Neural cell (in vitro differentiated cells): ENCODE results near the gene LYRM2. TPM values are rescaled to one million over a fixed set of nuclear protein-coding genes. Genes with fewer than 3 reads are reported as not detected.

Experiments used
- H2AFZ ChIP-seq: fragments of 200-600, 300-800 bp; sonication (generic), shearing (Covaris generic); 2 replicates; pipeline ENCODE4 v1.6.0; 2014; ENCODE audit warnings: low read depth, mild to moderate bottlenecking, antibody characterized with exemption, low read length, moderate library complexity
- H3F3A ChIP-seq: fragments of 200-600 bp; shearing (Covaris generic); 2 replicates; pipeline ENCODE4 v1.6.1; 2016; ENCODE audit warnings: mild to moderate bottlenecking, moderate library complexity, mixed read lengths, antibody characterized with exemption, low read length; ENCODE audit not compliant: insufficient read depth, poor library complexity, severe bottlenecking
- H3K27ac ChIP-seq: fragments of 200-600, 300-800 bp; sonication (generic), shearing (Covaris generic); 2 replicates; pipeline ENCODE4 v1.5.1; 2014; ENCODE audit warnings: mild to moderate bottlenecking, low read length, moderate library complexity
- H3K27me3 ChIP-seq: fragments of 300-800, 200-600 bp; sonication (generic), shearing (Covaris generic); 2 replicates; pipeline ENCODE4 v1.6.0; 2014; ENCODE audit warnings: mild to moderate bottlenecking, low read depth, low read length, moderate library complexity; ENCODE audit not compliant: insufficient read depth
- H3K36me3 ChIP-seq: fragments of 300-800, 200-600 bp; sonication (generic), shearing (Covaris generic); 2 replicates; pipeline ENCODE4 v1.5.1; 2014; ENCODE audit warnings: mild to moderate bottlenecking, antibody characterized with exemption, low read length, moderate library complexity; ENCODE audit not compliant: insufficient read depth
- H3K4me2 ChIP-seq: fragments of 300-800, 200-600 bp; sonication (generic), shearing (Covaris generic); 2 replicates; pipeline ENCODE4 v1.6.0; 2014; ENCODE audit warnings: mild to moderate bottlenecking, low read length
- H3K4me3 ChIP-seq: fragments of 300-800, 200-600 bp; sonication (generic), shearing (Covaris generic); 2 replicates; pipeline ENCODE4 v1.5.1; 2014; ENCODE audit warnings: mild to moderate bottlenecking, low read length, moderate library complexity
- H3K79me2 ChIP-seq: fragments of 200-600 bp; shearing (Covaris generic); replicated peaks from 2 replicates; pipeline ENCODE4 v1.6.0; 2014; ENCODE audit warnings: mild to moderate bottlenecking, low read length, moderate library complexity; ENCODE audit not compliant: insufficient read depth
- H3K9ac ChIP-seq: fragments of 300-800, 200-600 bp; sonication (generic), shearing (Covaris generic); 2 replicates; pipeline ENCODE4 v1.6.1; 2016; ENCODE audit warnings: mild to moderate bottlenecking, low read length, mixed read lengths
- H3K9me2 ChIP-seq: fragments of 200-600 bp; shearing (Covaris generic); 2 replicates; pipeline ENCODE4 v1.6.1; 2016; ENCODE audit warnings: mild to moderate bottlenecking, low read length, mixed read lengths; ENCODE audit not compliant: insufficient read depth
- H3K9me3 ChIP-seq: fragments of 200-600, 300-800 bp; sonication (generic), shearing (Covaris generic); 2 replicates; pipeline ENCODE4 v1.6.1; 2016; ENCODE audit warnings: mild to moderate bottlenecking, mixed run types, low read length, moderate library complexity, mixed read lengths
- H4K20me1 ChIP-seq: fragments of 200-600 bp; shearing (Covaris generic); 2 replicates; pipeline ENCODE4 v1.6.1; 2016; ENCODE audit warnings: mild to moderate bottlenecking, mixed run types; ENCODE audit not compliant: insufficient read depth
- CTCF ChIP-seq: fragments of 450-650 bp; IDR thresholded peaks from 2 replicates; pipeline ENCODE4 v1.5.1; 2014; ENCODE audit warnings: antibody characterized with exemption, mild to moderate bottlenecking, moderate library complexity; ENCODE audit not compliant: poor library complexity, severe bottlenecking
- EP300 ChIP-seq: fragments of 450-650 bp; conservative IDR thresholded peaks from 2 replicates; pipeline ENCODE4 v1.6.1; 2014; ENCODE audit warnings: antibody characterized with exemption, mild to moderate bottlenecking, moderate library complexity; ENCODE audit not compliant: poor library complexity, severe bottlenecking
- EZH2 ChIP-seq: fragments of 200-600, 300-800 bp; shearing (Covaris generic), sonication (generic); IDR thresholded peaks from 2 replicates; pipeline ENCODE4 v1.6.1; 2014; ENCODE audit warnings: antibody characterized with exemption, low read length, borderline replicate concordance, mild to moderate bottlenecking; ENCODE audit not compliant: insufficient read depth, poor library complexity, severe bottlenecking
- MXI1 ChIP-seq: fragments of 450-650 bp; conservative IDR thresholded peaks from 2 replicates; pipeline ENCODE4 v1.6.1; 2014; ENCODE audit warnings: antibody characterized with exemption, mild to moderate bottlenecking; ENCODE audit not compliant: poor library complexity, severe bottlenecking
- POLR2AphosphoS5 ChIP-seq: IDR thresholded peaks from 2 replicates; pipeline ENCODE4 v1.6.1; 2012
- RAD21 ChIP-seq: fragments of 450-650 bp; conservative IDR thresholded peaks from 2 replicates; pipeline ENCODE4 v1.6.1; 2014; ENCODE audit warnings: antibody characterized with exemption, mild to moderate bottlenecking, moderate library complexity
- REST ChIP-seq: IDR thresholded peaks from 2 replicates; pipeline ENCODE4 v1.6.1; 2012; ENCODE audit warnings: borderline replicate concordance
- SMC3 ChIP-seq: fragments of 450-650 bp; conservative IDR thresholded peaks from 2 replicates; pipeline ENCODE4 v1.6.1; 2014; ENCODE audit warnings: antibody characterized with exemption, mild to moderate bottlenecking, moderate library complexity; ENCODE audit not compliant: poor library complexity
- TAF1 ChIP-seq: IDR thresholded peaks from 2 replicates; pipeline ENCODE4 v1.6.1; 2012; ENCODE audit warnings: low read depth
- polyA plus RNA-seq: library from polyadenylated mRNA; depleted of rRNA; stranded (reverse); fragments of >200 nt; gene quantifications from 2 replicates; pipeline ENCODE4 v1.2.3, GENCODE V29; 2014

Gene LYRM2
- polyA plus RNA-seq, 1 donor from 2014 or later, result 25.5 TPM

DNA sequence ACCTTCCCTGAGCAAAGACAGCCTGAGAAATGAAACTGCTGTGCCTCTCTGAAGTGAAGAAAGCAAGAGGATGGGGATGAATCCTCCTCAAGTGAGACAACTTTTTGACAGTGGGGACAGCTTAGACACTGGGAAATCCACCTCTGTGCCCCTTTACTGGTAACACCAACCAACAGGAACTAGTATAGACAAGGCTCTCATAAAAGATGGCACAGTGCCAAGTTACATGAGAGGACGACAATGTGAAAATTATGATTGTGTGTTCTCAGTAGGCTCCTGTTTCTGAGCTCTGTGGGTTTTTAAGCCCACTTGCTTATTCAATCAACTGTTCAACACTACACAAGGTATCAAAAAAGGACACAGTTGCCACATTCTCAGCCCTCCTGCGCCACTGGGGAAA lies 41.6 kb upstream of the LYRM2 start:
- Histone ChIP-seq H3K4me2 (no peak overlapping the region), H3F3A (no peaks in the 10 kb centered on the region), H3K36me3 (peaks cover 9% of the 10 kb centered on the region), H3K27ac (no peak overlapping the region), H4K20me1 (no peaks in the 10 kb centered on the region), H3K9ac (no peak overlapping the region), H3K27me3 (no peaks in the 10 kb centered on the region), H3K79me2 (no peaks in the 10 kb centered on the region), H3K9me3 (no peaks in the 10 kb centered on the region), H3K4me3 (no peak overlapping the region), H3K9me2 (no peaks in the 10 kb centered on the region), H2AFZ (no peak overlapping the region)
- TF ChIP-seq REST, result no peak
- TF ChIP-seq MXI1, result no peak
- no peak for TF ChIP-seq TAF1
- no peak for TF ChIP-seq RAD21
- no peak for TF ChIP-seq CTCF
- no peak for TF ChIP-seq EZH2
- TF ChIP-seq POLR2AphosphoS5, result no peak
- no peak for TF ChIP-seq SMC3
- no peak for TF ChIP-seq EP300

DNA sequence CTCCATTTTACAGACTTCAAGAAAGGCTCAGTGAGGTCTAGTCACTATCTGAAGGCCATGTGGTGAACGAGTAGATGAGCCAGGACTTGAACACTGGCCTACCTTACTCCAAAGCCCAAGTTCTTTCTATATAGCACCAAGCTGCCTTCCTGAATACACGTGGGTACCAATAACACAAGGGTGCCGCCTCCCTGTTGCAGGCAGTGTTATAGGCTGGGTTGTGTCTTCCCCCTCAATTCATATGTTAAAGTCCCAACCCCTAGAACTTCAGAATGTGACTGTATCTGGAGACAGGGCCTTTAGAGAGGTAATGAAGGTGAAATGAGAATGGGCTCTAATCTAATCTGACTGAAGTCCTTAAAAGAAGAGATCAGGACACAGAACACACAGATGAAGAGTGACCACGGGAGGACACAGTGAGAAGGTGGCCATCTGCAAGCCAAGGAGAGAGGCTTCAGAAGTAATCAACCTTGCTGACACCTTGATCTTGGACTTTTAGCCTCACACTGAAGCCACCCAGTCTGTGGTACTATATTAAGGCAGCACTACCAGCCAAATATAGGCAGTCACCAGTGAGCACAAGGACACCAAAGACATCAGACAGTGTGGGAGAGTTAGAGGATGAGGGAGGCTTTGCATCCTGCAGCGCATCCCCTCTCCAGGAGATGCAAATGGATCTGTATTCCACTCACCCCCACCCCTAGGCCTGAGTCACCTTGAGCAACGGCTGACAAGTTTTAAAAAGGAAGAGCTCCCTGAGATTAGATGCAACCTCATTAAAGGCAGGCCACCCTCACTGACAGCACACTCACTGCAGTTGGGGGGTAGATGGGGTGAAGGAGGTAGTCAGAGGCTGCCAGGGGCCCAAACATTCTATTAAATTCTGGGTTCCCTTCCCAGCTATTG lies 40.9 kb upstream of the LYRM2 start:
- no peak overlapping the region for H2AFZ ChIP-seq
- no peaks in the 10 kb centered on the region for H3K79me2 ChIP-seq
- no peak overlapping the region for H3K27ac ChIP-seq
- H3K36me3 ChIP-seq, result peaks cover 9% of the 10 kb centered on the region
- H3K4me3 ChIP-seq, result no peak overlapping the region
- no peak overlapping the region for H3K4me2 ChIP-seq
- H3K27me3 ChIP-seq, result no peaks in the 10 kb centered on the region
- no peak overlapping the region for H3K9ac ChIP-seq
- no peaks in the 10 kb centered on the region for H3K9me3 ChIP-seq
- H3K9me2 ChIP-seq, result no peaks in the 10 kb centered on the region
- H3F3A ChIP-seq, result no peaks in the 10 kb centered on the region
- no peaks in the 10 kb centered on the region for H4K20me1 ChIP-seq
- TF ChIP-seq EP300 (no peak), SMC3 (no peak), POLR2AphosphoS5 (no peak), CTCF (no peak), RAD21 (no peak), REST (no peak), MXI1 (no peak), EZH2 (no peak)
